HCT116 (cell line): ENCODE results near the gene BNIPL.

Experiments
- CTCF ChIP-seq, 3 experiments: fragments of 200-600 bp in 1 of 3; sonication (generic) in 1 of 3; IDR thresholded peaks in 2 of 3; conservative IDR thresholded peaks in 1 of 3; 2 replicates each; pipeline ENCODE4 v1.5.1; 2012 to 2017; ENCODE audit warnings: low read depth in 2 of 3, low read length in 2 of 3, antibody characterized with exemption in 1 of 3, borderline replicate concordance in 1 of 3, control low read depth in 1 of 3, mild to moderate bottlenecking in 1 of 3, mixed read lengths in 1 of 3, mixed run types in 1 of 3, moderate library complexity in 1 of 3; ENCODE audit not compliant: insufficient read depth in 1 of 3
- EGR1 ChIP-seq: IDR thresholded peaks from 2 replicates; pipeline ENCODE4 v1.6.1; 2012; ENCODE audit warnings: low read depth
- EZH2 ChIP-seq: fragments of 200-600 bp; sonication (generic); IDR thresholded peaks from 2 replicates; pipeline ENCODE4 v1.6.1; 2017; ENCODE audit warnings: antibody characterized with exemption, mixed run types
- RAD21 ChIP-seq: IDR thresholded peaks from 2 replicates; pipeline ENCODE4 v1.6.1; 2012; ENCODE audit warnings: low read depth, mild to moderate bottlenecking
- SIN3A ChIP-seq: IDR thresholded peaks from 2 replicates; pipeline ENCODE4 v1.6.1; 2012; ENCODE audit warnings: low read depth
- SP1 ChIP-seq: IDR thresholded peaks from 2 replicates; pipeline ENCODE4 v1.6.1; 2012; ENCODE audit warnings: low read depth
- YY1 ChIP-seq: IDR thresholded peaks from 2 replicates; pipeline ENCODE4 v1.6.1; 2011; ENCODE audit warnings: low read length, low read depth, moderate library complexity, mild to moderate bottlenecking; ENCODE audit not compliant: insufficient replicate concordance; ENCODE audit errors: extremely low read depth
- ZBTB33 ChIP-seq: IDR thresholded peaks from 2 replicates; pipeline ENCODE4 v1.6.1; 2011; ENCODE audit warnings: mild to moderate bottlenecking, low read length, moderate library complexity; ENCODE audit not compliant: insufficient replicate concordance; ENCODE audit errors: extremely low read depth

GRCh38 chr1:151039521-151039920 lies 3.1 kb downstream of the BNIPL start:
- TF ChIP-seq ZBTB33 (no peak), CTCF (IDR thresholded peaks at IDR 0.05 in 2 of 3, conservative IDR thresholded peaks at IDR 0.05 in 1 of 3; ENCODE audit: borderline replicate concordance in 1 of 3, insufficient read depth in 1 of 3, low read depth in 2 of 3, low read length in 2 of 3) (no peak), EGR1 (no peak), YY1 (no peak), RAD21 (no peak), SP1 (no peak), EZH2 (no peak), SIN3A (no peak)
